Colonic mucosa (tissue), 4 donors: ENCODE measurements around the gene BRD3OS. TPM values are rescaled to one million over a fixed set of nuclear protein-coding genes. Genes with fewer than 3 reads are reported as not detected.

Experiments used
- DNase-seq: peaks from one replicate; pipeline ENCODE4 v3.0.0-alpha.2; 2020
- H3K27ac ChIP-seq: fragments of 200-600 bp; one replicate; pipeline ENCODE4 v1.8.0; 2021
- H3K27me3 ChIP-seq: fragments of 200-600 bp; one replicate; pipeline ENCODE4 v1.8.0; 2021
- H3K36me3 ChIP-seq: fragments of 200-600 bp; one replicate; pipeline ENCODE4 v1.8.0; 2021
- H3K4me1 ChIP-seq: fragments of 200-600 bp; one replicate; pipeline ENCODE4 v1.8.0; 2021; ENCODE audit warnings: mild to moderate bottlenecking
- H3K4me3 ChIP-seq: fragments of 200-600 bp; one replicate; pipeline ENCODE4 v1.8.0; 2021
- H3K9ac ChIP-seq, 2 donors: one replicate each; pipeline ENCODE4 v1.7.0; 2013; ENCODE audit warnings: control low read depth in 2 of 2, low read depth in 2 of 2, low read length in 2 of 2
- H3K9me3 ChIP-seq: fragments of 200-600 bp; one replicate; pipeline ENCODE4 v1.8.0; 2021
- CTCF ChIP-seq: fragments of 200-600 bp; IDR thresholded peaks from one replicate; pipeline ENCODE4 v1.8.0; 2022; ENCODE audit warnings: antibody characterized with exemption, mild to moderate bottlenecking
- intact Hi-C: fragments of 100-400 bp; cut with DNase I; formaldehyde crosslinking; loops from one replicate; pipeline ENCODE4 v1.14.1; 2022
- total RNA-seq, 2 donors: library from RNA; stranded (reverse); fragmentation: NEBNext Ultra II Directional in 1 of 2; extraction: Animal tissue kit (Norgen Biotek cat#: 25700) in 1 of 2; gene quantifications; one replicate each; pipeline ENCODE4 v1.2.1, GENCODE V29; 2021
- donor health status: healthy.
- donor health status: DM: no; HTN: no; CAD: no.
- donor health status: DM: no; HTN: no; CAD: no.

The BRD3OS gene
- total RNA-seq, 2 donors from 2014 or later: 5.2 to 6.9 TPM

GRCh38 chr9:133981589-133981957 is 43.7 kb upstream of the BRD3OS start:
- Histone ChIP-seq H3K27ac (no peak overlapping the region), H3K9ac (no peak overlapping the region), H3K9me3 (no peaks in the 10 kb centered on the region), H3K27me3 (no peaks in the 10 kb centered on the region), H3K4me3 (no peak overlapping the region), H3K4me1 (no peaks in the 10 kb centered on the region), H3K36me3 (no peaks in the 10 kb centered on the region)
- no peak for TF ChIP-seq CTCF
- DNase-seq: no peak
- intact Hi-C loops: no loop called here

GRCh38 chr9:133981958-133982681 is 43.2 kb upstream of the BRD3OS start:
- TF ChIP-seq CTCF: no peak
- H3K27ac ChIP-seq: no peak overlapping the region
- no peak overlapping the region for H3K9ac ChIP-seq
- no peaks in the 10 kb centered on the region for H3K27me3 ChIP-seq
- no peaks in the 10 kb centered on the region for H3K4me1 ChIP-seq
- intact Hi-C loops: no loop called here
- no peaks in the 10 kb centered on the region for H3K9me3 ChIP-seq
- no peaks in the 10 kb centered on the region for H3K36me3 ChIP-seq
- DNase-seq: no peak
- no peak overlapping the region for H3K4me3 ChIP-seq

- no peaks in the 10 kb centered on the region for H3K27me3 ChIP-seq
- H3K4me3 ChIP-seq: no peak overlapping the region
- TF ChIP-seq CTCF: no peak
- intact Hi-C loops: no loop called here
- H3K4me1 ChIP-seq: no peaks in the 10 kb centered on the region
- DNase-seq: no peak
- H3K9ac ChIP-seq: peak overlapping the region in 1 of 2 donors; percentile 1
- no peaks in the 10 kb centered on the region for H3K36me3 ChIP-seq
- H3K9me3 ChIP-seq: no peaks in the 10 kb centered on the region
- H3K27ac ChIP-seq: no peak overlapping the region
Measured at GRCh38 chr9:133982971-133983720, 42.1 kb upstream of the BRD3OS start.

- TF ChIP-seq CTCF: no peak
- Histone ChIP-seq H3K9me3 (no peaks in the 10 kb centered on the region), H3K27me3 (no peaks in the 10 kb centered on the region), H3K4me1 (no peaks in the 10 kb centered on the region), H3K36me3 (no peaks in the 10 kb centered on the region), H3K4me3 (no peak overlapping the region), H3K9ac (no peak overlapping the region), H3K27ac (no peak overlapping the region)
- intact Hi-C loops: no loop called here
- no peak for DNase-seq
Measured at GRCh38 chr9:133986061-133986460, 39.2 kb upstream of the BRD3OS start.

GRCh38 chr9:133986774-133987445 is 38.4 kb upstream of the BRD3OS start:
- no peak overlapping the region for H3K9ac ChIP-seq
- H3K4me3 ChIP-seq: no peak overlapping the region
- no peaks in the 10 kb centered on the region for H3K4me1 ChIP-seq
- TF ChIP-seq CTCF: no peak
- no peaks in the 10 kb centered on the region for H3K36me3 ChIP-seq
- H3K27ac ChIP-seq: no peak overlapping the region
- H3K9me3 ChIP-seq: no peaks in the 10 kb centered on the region
- no peaks in the 10 kb centered on the region for H3K27me3 ChIP-seq
- no peak for DNase-seq
- intact Hi-C loops: no loop called here
